ENCODE results near the gene RBM20. TPM values are rescaled to one million over a fixed set of nuclear protein-coding genes. Genes with fewer than 3 reads are reported as not detected.

Gene RBM20
- total RNA-seq, 4 donors from 2014 or later, result 0.54 to 4.3 (median 1.5) TPM

GRCh38 chr10:110861930-110862649 lies 218.0 kb downstream of the RBM20 start:
- peaks cover 63 to 65% of the 10 kb centered on the region in 2 donors for H3K4me1 ChIP-seq
- no peak for DNase-seq
- intact Hi-C loops (cut with DNase I), result no loop called here

GRCh38 chr10:110862961-110863360 lies 218.8 kb downstream of the RBM20 start:
- Histone ChIP-seq H3K27ac (no peak overlapping the region), H3K4me3 (replicated peaks in 1 of 3) (no peak overlapping the region), H3K27me3 (no peaks in the 10 kb centered on the region), H3K9me3 (no peaks in the 10 kb centered on the region), H3K36me3 (no peaks in the 10 kb centered on the region), H3K4me1 (peaks cover 60 to 66% of the 10 kb centered on the region in 2 donors)
- DNase-seq, result no peak
- intact Hi-C loops (cut with DNase I), result no loop called here
- 91 to 94% methylated on average over 6 of the region's 6 CpGs for WGBS, 2 donors
- no peak for TF ChIP-seq CTCF (IDR thresholded peaks at IDR 0.05)
- no peak for TF ChIP-seq POLR2A (IDR thresholded peaks at IDR 0.05)

More at GRCh38 chr10:110861930-110862649, 218.0 kb downstream of the RBM20 start:
- Histone ChIP-seq H3K27ac (no peak overlapping the region), H3K36me3 (no peaks in the 10 kb centered on the region), H3K4me3 (replicated peaks in 1 of 3) (no peak overlapping the region), H3K27me3 (no peaks in the 10 kb centered on the region), H3K9me3 (no peaks in the 10 kb centered on the region)
- TF ChIP-seq POLR2A (IDR thresholded peaks at IDR 0.05), result no peak
- TF ChIP-seq CTCF (IDR thresholded peaks at IDR 0.05), result no peak
- WGBS, 2 donors, result 85 to 90% methylated on average over 6 of the region's 6 CpGs

- Histone ChIP-seq H3K4me1 (peaks cover 56 to 66% of the 10 kb centered on the region in 2 donors), H3K36me3 (no peaks in the 10 kb centered on the region), H3K27me3 (no peaks in the 10 kb centered on the region), H3K4me3 (replicated peaks in 1 of 3) (no peak overlapping the region), H3K9me3 (no peaks in the 10 kb centered on the region), H3K27ac (peak overlapping the region in 1 of 3 donors; percentile 92)
- intact Hi-C loops (cut with DNase I), result no loop called here
- no peak for DNase-seq
- TF ChIP-seq CTCF (IDR thresholded peaks at IDR 0.05), result no peak
- no peak for TF ChIP-seq POLR2A (IDR thresholded peaks at IDR 0.05)
Observed at GRCh38 chr10:110863361-110863760, 219.2 kb downstream of the RBM20 start.

GRCh38 chr10:110863956-110864355 lies 219.8 kb downstream of the RBM20 start:
- no peaks in the 10 kb centered on the region for H3K27me3 ChIP-seq
- no peak for TF ChIP-seq POLR2A (IDR thresholded peaks at IDR 0.05)
- no peak for TF ChIP-seq CTCF (IDR thresholded peaks at IDR 0.05)
- H3K4me3 ChIP-seq (replicated peaks in 1 of 3), result no peak overlapping the region
- 97 to 100% methylated on average over 2 of the region's 2 CpGs for WGBS, 2 donors
- peaks cover 54 to 70% of the 10 kb centered on the region in 2 donors for H3K4me1 ChIP-seq
- no peaks in the 10 kb centered on the region for H3K9me3 ChIP-seq
- no peak for DNase-seq
- intact Hi-C loops (cut with DNase I), result no loop called here
- no peaks in the 10 kb centered on the region for H3K36me3 ChIP-seq
- peak overlapping the region in 2 of 3 donors; percentile 87 to 92 for H3K27ac ChIP-seq

- Histone ChIP-seq H3K4me1 (peaks cover 48 to 63% of the 10 kb centered on the region in 2 donors), H3K27ac (peak overlapping the region; percentile 87 to 92 (median 87)), H3K9me3 (no peaks in the 10 kb centered on the region), H3K27me3 (no peaks in the 10 kb centered on the region), H3K36me3 (no peaks in the 10 kb centered on the region), H3K4me3 (replicated peaks in 1 of 3) (no peak overlapping the region)
- DNase-seq, result no peak
- intact Hi-C loops (cut with DNase I), result no loop called here
- TF ChIP-seq CTCF (IDR thresholded peaks at IDR 0.05) (no peak), POLR2A (IDR thresholded peaks at IDR 0.05) (peak in 1 of 2 donors; percentile 16)
- WGBS, 2 donors, result 46 to 52% methylated on average over 6 of the region's 6 CpGs
Observed at GRCh38 chr10:110864662-110865140, 220.6 kb downstream of the RBM20 start.

Data from thyroid gland (tissue), 4 donors.